ENCODE measurements around the gene RUNX3. TPM values are rescaled to one million over a fixed set of nuclear protein-coding genes. Genes with fewer than 3 reads are reported as not detected.

RUNX3 gene
- total RNA-seq, 1 donor from 2014 or later: 98.8 TPM

DNA sequence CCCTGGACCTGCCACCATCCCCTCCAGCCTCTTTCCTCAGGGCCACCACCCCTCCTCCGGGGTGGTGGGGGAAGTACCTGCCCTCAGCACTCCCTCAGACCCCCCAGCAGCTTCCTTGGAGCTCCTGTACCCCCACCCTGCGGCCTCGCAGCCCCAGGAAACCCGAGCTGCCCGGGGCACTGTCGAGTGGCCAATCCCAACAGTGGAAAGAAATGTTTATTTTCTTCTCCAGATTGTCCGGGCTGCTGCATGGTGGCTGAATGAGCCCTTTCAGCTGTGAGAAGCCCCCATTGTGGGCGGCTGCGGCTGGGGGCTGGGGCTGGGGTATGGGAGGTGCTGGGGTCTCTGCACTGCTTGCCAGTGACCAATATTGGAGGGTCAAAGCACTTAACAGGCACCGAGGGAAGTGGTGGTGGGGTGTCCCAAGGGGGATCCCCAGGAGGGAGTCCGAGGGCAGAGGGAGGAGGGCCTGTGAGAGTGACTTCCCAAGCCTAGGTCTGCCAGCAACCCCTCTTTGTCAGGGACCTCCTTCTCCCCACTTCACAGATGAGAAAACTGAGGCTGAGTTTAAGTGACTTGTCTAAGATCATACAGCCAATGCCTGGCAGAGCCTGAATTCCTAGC is 25.2 kb downstream of the RUNX3 start:
- intact Hi-C loops (cut with micrococcal nuclease): no loop called here

DNA sequence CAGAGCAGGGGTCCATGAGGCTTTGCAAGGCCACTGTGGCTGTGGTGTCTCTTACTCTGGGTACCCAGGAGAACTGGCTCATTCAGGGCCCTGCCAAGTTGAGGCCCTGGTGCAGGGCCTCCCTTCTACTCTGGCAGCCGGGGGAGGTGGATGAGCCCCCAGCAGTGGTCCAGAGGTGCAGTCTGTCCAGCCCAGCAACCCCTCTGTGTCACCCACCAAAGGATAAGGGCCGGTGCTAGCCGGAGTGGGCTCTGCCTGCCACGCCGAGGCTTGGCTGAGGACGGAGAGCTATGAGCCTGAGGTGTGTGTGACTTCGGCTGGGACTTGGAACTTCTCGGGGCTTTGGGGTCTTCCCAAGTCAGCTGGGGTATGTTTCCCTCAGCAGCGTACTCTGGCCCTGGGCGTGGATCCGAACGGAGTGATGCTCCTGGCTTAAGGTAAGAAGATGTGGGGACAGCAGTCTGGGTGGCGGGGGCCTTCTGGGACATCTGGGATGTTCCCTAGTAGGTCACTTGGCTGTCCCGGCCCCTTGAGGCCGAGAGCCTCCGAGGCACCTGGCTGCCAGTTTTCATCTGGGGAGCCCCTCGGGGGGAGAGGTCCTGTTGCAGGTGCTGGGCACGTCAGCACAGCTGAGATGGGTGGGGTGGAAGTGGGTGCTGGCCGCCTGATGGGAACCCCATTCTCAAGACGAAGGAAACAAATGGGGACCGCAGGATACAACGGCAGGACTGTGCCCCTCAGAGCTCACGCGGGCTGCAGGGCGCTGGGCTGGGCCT is 25.9 kb downstream of the RUNX3 start:
- intact Hi-C loops (cut with micrococcal nuclease): no loop called here

DNA sequence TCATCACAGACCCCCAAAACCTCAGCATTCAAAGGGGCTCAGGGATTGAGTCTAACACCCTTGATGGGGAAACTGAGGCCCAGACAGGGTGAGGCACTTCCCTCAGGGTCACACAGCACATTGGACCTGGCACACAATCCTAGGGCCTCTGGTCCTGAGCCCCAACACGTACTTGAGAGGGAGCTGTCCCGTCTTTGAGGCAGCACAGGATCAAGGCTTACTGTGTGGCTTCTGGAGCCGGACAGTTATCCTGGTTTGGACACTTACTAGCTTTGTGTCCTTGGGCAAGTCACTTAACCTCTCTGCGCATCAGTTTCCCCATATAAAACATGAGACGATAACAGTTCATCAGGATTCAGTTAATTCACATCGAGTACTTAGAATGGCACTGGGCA is 26.5 kb downstream of the RUNX3 start:
- intact Hi-C loops (cut with micrococcal nuclease): no loop called here

- intact Hi-C loops (cut with micrococcal nuclease): no loop called here
Measured at GRCh38 chr1:24903011-24903461, 27.0 kb downstream of the RUNX3 start.

DNA sequence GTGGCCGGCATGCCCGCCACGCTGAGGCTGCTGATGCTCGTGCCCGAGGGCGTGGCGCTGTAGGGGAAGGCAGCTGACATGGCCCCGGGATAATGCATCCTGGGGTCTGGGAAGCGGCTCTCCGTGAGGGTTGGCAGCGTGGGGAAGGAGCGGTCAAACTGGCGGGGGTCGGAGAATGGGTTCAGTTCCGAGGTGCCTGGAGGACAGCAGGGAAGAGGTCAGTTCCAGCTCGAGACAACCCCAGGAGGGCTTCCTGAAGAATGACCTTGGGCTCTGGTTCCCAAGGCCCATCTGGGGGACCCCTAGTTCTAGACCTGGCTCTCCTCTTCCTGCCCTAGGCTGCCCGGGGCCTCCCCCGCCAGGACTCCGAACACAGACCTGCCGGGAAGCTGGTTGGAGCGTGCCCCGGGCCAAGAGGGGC is 27.6 kb downstream of the RUNX3 start:
- intact Hi-C loops (cut with micrococcal nuclease): no loop called here

GRCh38 chr1:24901791-24902470 is 28.1 kb downstream of the RUNX3 start:
- intact Hi-C loops (cut with micrococcal nuclease): no loop called here

DNA sequence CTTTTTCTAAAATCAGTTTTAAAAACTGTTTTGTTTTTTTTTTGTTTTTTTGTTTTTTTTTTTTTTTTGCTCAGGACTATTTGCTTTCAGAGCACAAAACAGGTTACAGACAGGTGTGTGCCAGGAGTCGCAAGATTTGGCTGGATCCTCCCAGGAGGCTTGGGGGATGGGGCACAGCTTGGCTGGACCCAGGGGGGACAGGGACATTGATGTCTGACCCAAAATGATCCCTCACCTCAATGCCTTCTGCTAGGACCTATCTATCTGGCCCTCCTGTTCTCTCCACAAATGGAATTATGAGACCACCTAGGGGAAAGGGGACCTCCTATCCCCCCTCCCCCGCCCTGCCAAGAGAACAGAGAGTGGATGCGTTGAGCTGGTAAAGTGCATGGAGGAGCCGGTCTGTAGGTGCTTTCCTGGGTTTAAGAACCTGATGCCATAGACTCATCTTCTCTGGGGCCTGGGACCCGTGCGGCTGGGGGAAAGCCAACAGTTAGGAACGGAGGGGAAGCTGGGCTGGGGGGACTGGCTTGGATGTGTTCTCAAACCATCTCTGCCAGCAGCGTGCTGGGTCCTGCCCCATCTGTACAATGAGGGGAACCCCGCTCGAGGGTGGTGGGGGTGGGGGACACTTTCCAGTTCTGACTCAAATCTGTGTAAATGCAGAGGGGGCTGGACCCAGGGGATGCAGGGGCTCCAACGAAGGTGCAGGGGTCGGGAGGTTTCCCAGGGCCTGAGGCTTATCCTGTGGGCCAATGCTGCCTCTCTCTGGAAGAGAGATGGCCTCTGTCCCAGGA is 28.9 kb downstream of the RUNX3 start:
- intact Hi-C loops (cut with micrococcal nuclease): no loop called here

DNA sequence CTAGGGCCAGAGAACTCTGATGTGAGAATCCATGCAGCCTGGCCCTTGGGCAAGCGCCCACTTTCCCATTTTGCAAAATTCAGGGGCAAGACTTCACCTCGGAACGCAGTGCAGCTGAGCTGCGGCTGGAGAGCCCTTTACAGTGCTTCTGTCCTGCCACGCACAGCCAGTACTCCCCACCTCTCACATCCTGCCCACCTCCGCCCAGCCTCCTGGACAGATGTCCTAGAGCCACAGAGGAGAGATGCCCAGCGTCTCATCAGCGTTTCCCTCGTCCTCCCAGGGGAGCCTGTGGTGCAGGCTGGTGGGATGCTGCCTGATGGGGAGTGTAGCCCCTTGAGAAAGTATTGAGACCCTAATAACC is 29.6 kb downstream of the RUNX3 start:
- intact Hi-C loops (cut with micrococcal nuclease): no loop called here

GRCh38 chr1:24899581-24900485 is 30.2 kb downstream of the RUNX3 start:
- intact Hi-C loops (cut with micrococcal nuclease): no loop called here

DNA sequence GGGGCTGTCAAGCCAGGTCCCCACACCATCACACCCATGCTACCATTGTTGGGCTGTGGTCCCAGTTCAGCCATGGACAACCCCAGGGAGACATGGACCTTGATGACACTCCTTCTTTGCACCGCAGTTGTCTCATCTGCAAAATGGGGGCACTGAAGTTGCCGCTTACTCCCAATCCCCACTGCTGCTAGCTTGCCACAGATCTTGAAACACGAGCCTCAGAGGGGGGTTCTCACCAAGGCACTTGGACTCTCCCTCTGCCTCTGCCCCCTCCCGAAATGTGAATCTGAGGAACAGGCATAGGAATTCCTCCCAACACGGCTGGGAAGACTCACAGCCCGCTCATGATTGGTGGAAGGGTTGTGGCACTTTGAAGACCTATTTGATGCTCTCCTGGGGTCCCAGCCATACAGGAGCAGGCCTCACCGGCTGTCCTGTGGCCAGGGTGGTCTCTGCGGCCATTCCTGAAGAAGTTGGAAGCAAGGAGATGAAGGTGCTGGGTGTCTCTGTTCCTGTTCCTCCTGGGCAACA is 31.1 kb downstream of the RUNX3 start:
- intact Hi-C loops (cut with micrococcal nuclease): no loop called here

DNA sequence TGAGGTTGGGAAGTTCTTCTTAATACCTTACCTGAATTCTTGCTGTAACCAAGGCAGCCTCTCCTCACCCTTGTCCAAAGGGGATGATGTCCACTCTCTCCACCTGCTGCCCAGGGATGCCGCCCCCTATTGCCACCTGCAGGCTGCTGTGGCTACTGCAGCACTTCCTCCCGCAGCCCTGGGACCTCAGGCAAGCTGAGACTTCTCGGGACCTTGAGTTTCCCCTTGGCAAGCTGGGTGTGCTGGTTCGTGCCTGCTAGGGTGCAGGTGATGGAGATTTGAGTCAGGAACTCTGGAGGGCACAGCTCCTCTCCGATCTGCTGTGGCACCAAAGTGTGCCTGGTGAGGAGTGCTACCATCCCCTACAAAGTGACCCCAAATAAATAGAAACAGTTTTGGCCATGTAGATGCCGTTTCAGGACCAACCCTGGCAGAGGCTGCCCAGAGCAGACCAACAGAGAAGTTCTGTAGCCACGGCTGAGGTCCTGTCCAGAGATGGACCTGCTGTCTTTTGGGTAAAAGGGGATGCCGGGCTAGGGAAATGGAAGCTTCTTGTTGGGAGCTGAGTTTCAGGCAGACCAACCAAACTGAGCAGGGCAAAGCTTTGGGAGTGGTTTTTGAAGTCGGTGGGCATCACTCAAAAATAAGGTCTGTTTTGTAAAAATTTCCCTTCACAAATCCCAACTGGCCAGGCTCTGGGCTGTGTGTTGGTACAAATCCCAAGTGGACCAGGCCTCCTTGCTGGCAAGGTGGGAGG is 31.7 kb downstream of the RUNX3 start:
- intact Hi-C loops (cut with micrococcal nuclease): no loop called here

DNA sequence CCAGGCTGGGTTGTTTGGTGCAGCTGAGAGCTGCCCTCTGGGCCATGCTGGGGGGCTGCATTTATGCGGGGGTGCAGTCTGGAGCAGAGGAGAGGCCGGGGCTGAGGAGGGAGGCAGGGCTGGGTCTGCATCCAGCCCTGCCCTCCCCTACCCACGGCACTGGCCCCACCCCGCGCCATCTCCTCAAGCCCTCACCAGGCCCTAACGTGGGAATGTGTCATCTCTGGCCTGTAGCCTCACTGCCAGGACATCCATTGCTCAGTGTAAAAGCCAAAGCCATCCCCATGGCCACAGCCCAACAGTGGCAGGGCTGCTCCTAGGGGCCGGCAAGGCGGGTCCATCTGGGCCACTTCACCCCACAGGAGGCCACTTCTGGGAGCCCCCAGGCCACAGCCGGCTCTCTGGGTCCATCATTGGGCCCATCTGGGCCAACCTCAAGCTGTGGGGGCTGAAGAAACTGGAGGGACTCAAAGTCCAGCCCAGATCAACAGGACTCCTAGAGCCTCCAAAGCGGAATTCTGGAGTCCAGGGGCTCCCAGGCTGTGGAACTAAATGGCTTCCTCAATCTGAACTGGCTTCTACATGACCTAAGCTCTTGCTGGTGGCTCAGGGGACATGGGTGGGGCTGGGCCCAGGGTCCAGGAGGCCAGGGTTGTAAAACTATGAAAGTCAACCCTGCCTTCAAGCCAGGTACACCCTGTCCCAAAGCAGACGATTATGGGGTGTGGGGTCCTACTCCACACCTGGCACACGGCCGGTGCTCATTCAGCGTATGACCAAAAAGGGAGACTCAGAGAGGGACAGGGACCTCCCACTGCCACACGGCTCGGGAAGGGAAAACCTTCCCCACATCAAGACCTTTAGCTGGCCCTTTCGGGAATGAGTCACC is 32.6 kb downstream of the RUNX3 start:
- intact Hi-C loops (cut with micrococcal nuclease): no loop called here

DNA sequence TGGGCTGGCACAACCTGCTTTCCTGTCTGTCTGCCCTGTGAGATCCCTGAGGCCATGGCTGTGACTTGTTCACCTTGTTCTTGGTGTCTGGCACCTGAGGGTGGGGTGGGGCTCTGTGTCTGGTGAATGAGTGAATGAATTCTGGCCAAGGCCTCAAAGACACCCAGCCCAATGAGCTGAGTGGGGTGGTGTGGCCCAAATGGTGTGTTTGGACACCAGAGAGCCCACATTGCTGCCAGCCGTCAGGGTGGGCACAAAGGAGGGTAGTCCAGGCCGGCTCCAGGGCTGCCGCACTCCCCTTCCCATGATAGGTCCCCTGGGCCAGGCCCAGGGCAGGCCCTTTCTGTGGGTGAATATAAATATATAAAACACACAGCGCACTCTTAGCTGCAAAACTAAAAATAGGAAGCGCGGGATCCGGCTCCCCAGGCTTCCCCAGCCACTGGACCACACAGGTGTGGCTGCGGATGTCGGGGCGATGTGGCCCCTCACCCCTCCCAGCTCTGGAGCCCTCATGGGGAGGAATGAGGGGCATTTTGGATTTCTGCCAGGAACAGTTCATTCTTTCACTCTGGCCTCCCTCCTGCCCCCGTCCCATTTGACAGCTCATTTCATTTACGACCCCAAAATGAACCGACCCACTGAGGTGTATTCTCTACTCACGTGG is 33.3 kb downstream of the RUNX3 start:
- intact Hi-C loops (cut with micrococcal nuclease): no loop called here

- intact Hi-C loops (cut with micrococcal nuclease): no loop called here
Measured at GRCh38 chr1:24896176-24896575, 33.9 kb downstream of the RUNX3 start.

DNA sequence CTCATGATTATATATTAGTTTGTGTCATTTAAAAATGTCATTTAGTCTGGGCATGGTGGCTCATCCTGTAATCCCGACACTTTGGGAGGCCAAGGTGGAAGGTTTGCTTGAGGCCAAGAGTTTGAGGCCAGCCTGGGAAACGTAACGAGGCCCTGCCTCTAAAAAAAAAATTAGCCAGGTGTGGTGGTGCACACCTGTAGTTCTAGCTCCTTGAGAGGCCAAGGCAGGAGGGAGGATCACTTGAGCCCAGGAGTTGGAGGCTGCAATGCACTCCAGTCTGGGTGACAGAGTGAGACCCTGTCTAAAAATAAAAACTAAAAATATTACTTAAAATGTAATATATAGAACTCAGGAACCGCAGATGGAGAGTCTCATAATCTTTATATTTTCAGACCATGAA is 34.6 kb downstream of the RUNX3 start:
- intact Hi-C loops (cut with micrococcal nuclease): no loop called here

GRCh38 chr1:24894002-24894401 is 36.1 kb downstream of the RUNX3 start:
- intact Hi-C loops (cut with micrococcal nuclease): no loop called here

- intact Hi-C loops (cut with micrococcal nuclease): no loop called here
Measured at GRCh38 chr1:24893431-24893830, 36.6 kb downstream of the RUNX3 start.
